HEK293 (cell line): ENCODE measurements around the gene ZHX3.

Source experiments
- CTCF ChIA-PET: fragments of 350-600 bp; formaldehyde crosslinking; extraction: SDS; loops from one replicate; lab custom pipeline; 2021; ENCODE audit warnings: antibody characterized with exemption; lab: Yijun Ruan, JAX
- POLR2A ChIA-PET: fragments of 300-600 bp; formaldehyde crosslinking; extraction: SDS; loops from one replicate; lab custom pipeline; 2020; ENCODE audit warnings: antibody characterized with exemption, inconsistent platforms; lab: Yijun Ruan, JAX
- H3K27ac ChIP-seq: fragments of 200-500 bp; sonication (Bioruptor generic); 2 replicates; pipeline ENCODE4 v1.5.1; 2014; ENCODE audit warnings: low read depth, low read length, control low read depth, inconsistent platforms; ENCODE audit errors: extremely low read depth
- H3K36me3 ChIP-seq, 2 experiments: fragments of 200-500 bp in 1 of 2; sonication (Bioruptor generic) in 1 of 2; 1 replicate in 1 of 2; 2 replicates in 1 of 2; pipeline ENCODE4 v1.5.1; 2014 to 2017; ENCODE audit warnings: inconsistent platforms in 2 of 2, low read length in 2 of 2; ENCODE audit not compliant: control insufficient read depth in 2 of 2, insufficient read depth in 1 of 2
- H3K4me1 ChIP-seq: fragments of 200-500 bp; sonication (Bioruptor generic); 2 replicates; pipeline ENCODE4 v1.5.1; 2014; ENCODE audit warnings: mild to moderate bottlenecking, low read length, inconsistent platforms; ENCODE audit not compliant: control insufficient read depth, insufficient read depth
- H3K4me3 ChIP-seq: 2 replicates; pipeline ENCODE4 v1.5.1; 2011; ENCODE audit warnings: low read depth, mild to moderate bottlenecking, control low read depth, low read length, moderate library complexity
- H3K9me3 ChIP-seq: fragments of 200-500 bp; sonication (Bioruptor generic); 2 replicates; pipeline ENCODE4 v1.5.1; 2014; ENCODE audit warnings: low read depth, low read length, inconsistent platforms; ENCODE audit not compliant: control insufficient read depth, insufficient read depth
- ATF2 ChIP-seq: fragments of 450-650 bp; formaldehyde crosslinking; IDR thresholded peaks from 2 replicates; pipeline ENCODE4 v1.5.1; 2016; ENCODE audit warnings: missing biosample characterization, missing genetic modification characterization, low read depth
- GLI2 ChIP-seq: fragments of 450-650 bp; formaldehyde crosslinking; IDR thresholded peaks from 2 replicates; pipeline ENCODE4; 2017; ENCODE audit warnings: missing biosample characterization, missing genetic modification characterization, low read depth, borderline replicate concordance
- IKZF3 ChIP-seq: fragments of 450-650 bp; IDR thresholded peaks from 2 replicates; pipeline ENCODE4 v1.5.0; 2018; ENCODE audit warnings: missing biosample characterization, mild to moderate bottlenecking, missing genetic modification characterization, moderate library complexity
- SALL2 ChIP-seq: fragments of 450-650 bp; formaldehyde crosslinking; IDR thresholded peaks from 2 replicates; pipeline ENCODE4 v1.5.0; 2017; ENCODE audit warnings: missing biosample characterization, mild to moderate bottlenecking, missing genetic modification characterization, borderline replicate concordance
- SP2 ChIP-seq: fragments of 450-650 bp; formaldehyde crosslinking; IDR thresholded peaks from 2 replicates; pipeline ENCODE4 v1.5.1; 2016; ENCODE audit warnings: missing biosample characterization, missing genetic modification characterization
- TRIM28 ChIP-seq: IDR thresholded peaks from 2 replicates; pipeline ENCODE4 v1.6.1; 2011; ENCODE audit warnings: low read length, control low read depth, borderline replicate concordance
- ZBTB1 ChIP-seq: fragments of 450-650 bp; formaldehyde crosslinking; IDR thresholded peaks from 2 replicates; pipeline ENCODE4 v1.5.1; 2016; ENCODE audit warnings: missing biosample characterization, missing genetic modification characterization
- ZFP3 ChIP-seq: fragments of 450-650 bp; formaldehyde crosslinking; IDR thresholded peaks from 2 replicates; pipeline ENCODE4 v1.5.1; 2016; ENCODE audit warnings: low read depth, missing biosample characterization, missing genetic modification characterization
- ZNF132 ChIP-seq: fragments of 450-650 bp; formaldehyde crosslinking; IDR thresholded peaks from 2 replicates; pipeline ENCODE4 v1.5.1; 2017; ENCODE audit warnings: missing biosample characterization, missing genetic modification characterization, borderline replicate concordance
- ZNF155 ChIP-seq: fragments of 450-650 bp; formaldehyde crosslinking; IDR thresholded peaks from 2 replicates; pipeline ENCODE4 v1.5.1; 2016; ENCODE audit warnings: missing biosample characterization, missing genetic modification characterization
- ZNF169 ChIP-seq: fragments of 450-650 bp; formaldehyde crosslinking; IDR thresholded peaks from 2 replicates; pipeline ENCODE4 v1.5.1; 2016; ENCODE audit warnings: missing biosample characterization, missing genetic modification characterization
- ZNF302 ChIP-seq: fragments of 450-650 bp; formaldehyde crosslinking; IDR thresholded peaks from 2 replicates; pipeline ENCODE4 v1.5.1; 2016; ENCODE audit warnings: missing biosample characterization, missing genetic modification characterization, low read depth
- ZNF510 ChIP-seq: fragments of 450-650 bp; formaldehyde crosslinking; IDR thresholded peaks from 2 replicates; pipeline ENCODE4 v1.5.1; 2018; ENCODE audit warnings: mild to moderate bottlenecking, missing genetic modification characterization, missing biosample characterization; ENCODE audit not compliant: insufficient replicate concordance
- ZNF621 ChIP-seq: fragments of 450-650 bp; formaldehyde crosslinking; IDR thresholded peaks from 2 replicates; pipeline ENCODE4 v1.5.1; 2017; ENCODE audit warnings: missing biosample characterization, missing genetic modification characterization
- ZNF777 ChIP-seq: fragments of 450-650 bp; formaldehyde crosslinking; IDR thresholded peaks from 2 replicates; pipeline ENCODE4 v1.5.1; 2017; ENCODE audit warnings: missing biosample characterization, missing genetic modification characterization, borderline replicate concordance
- ZNF785 ChIP-seq: fragments of 450-650 bp; formaldehyde crosslinking; IDR thresholded peaks from 2 replicates; pipeline ENCODE4 v1.5.1; 2016; ENCODE audit warnings: missing biosample characterization, missing genetic modification characterization
- ZXDB ChIP-seq: fragments of 450-650 bp; formaldehyde crosslinking; IDR thresholded peaks from 2 replicates; pipeline ENCODE4 v1.5.1; 2016; ENCODE audit warnings: missing biosample characterization, missing genetic modification characterization
- TF ChIP-seq, protein P1 (sequence below): fragments of 450-650 bp; formaldehyde crosslinking; IDR thresholded peaks from 2 replicates; pipeline ENCODE4 v1.5.1; 2016; ENCODE audit warnings: missing biosample characterization, missing genetic modification characterization
- TF ChIP-seq, protein P2 (sequence below): fragments of 450-650 bp; formaldehyde crosslinking; IDR thresholded peaks from 2 replicates; pipeline ENCODE4 v1.5.1; 2016; ENCODE audit warnings: missing biosample characterization, missing genetic modification characterization
- TF ChIP-seq, protein P3 (sequence below): fragments of 450-650 bp; formaldehyde crosslinking; IDR thresholded peaks from 2 replicates; pipeline ENCODE4; 2016; ENCODE audit warnings: missing biosample characterization, missing genetic modification characterization
- TF ChIP-seq, protein P4 (sequence below): fragments of 450-650 bp; formaldehyde crosslinking; IDR thresholded peaks from 2 replicates; pipeline ENCODE4 v1.5.1; 2017; ENCODE audit warnings: missing biosample characterization, missing genetic modification characterization
- TF ChIP-seq, protein P5 (sequence below): fragments of 450-650 bp; formaldehyde crosslinking; IDR thresholded peaks from 2 replicates; pipeline ENCODE4 v1.5.1; 2016; ENCODE audit warnings: missing biosample characterization, missing genetic modification characterization

Gene ZHX3

DNA sequence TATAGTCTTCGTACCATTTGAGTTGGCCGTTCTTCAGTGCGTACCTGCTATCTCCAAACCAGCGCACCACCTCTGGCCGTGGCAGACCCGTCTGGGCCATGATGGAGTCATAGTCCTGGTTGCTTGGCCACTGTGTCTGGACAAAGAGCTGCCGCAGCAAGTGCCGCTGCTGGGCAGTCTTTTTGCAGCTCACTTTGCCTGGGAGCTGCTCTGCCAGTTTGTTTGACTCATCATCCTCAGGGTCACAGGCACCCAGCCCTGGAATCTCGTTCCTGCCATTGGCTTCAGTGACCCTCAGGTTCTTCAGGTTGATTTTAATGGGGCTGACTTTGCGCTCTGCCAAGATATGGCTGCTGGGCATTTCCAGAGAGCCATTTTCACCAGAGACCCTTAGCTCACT lies 115.1 kb downstream of the ZHX3 start:
- CTCF ChIA-PET: interaction anchor here (0.6 to 1.8 kb wide), 4 partner anchors 23 to 262 kb away, joined by 3 to 4 read pairs (median 3); partner anchors contain the start of gene LPIN3
- POLR2A ChIA-PET: no interaction called here
- no peaks in the 10 kb centered on the region for H3K4me1 ChIP-seq
- H3K27ac ChIP-seq: no peak overlapping the region
- no peak overlapping the region for H3K4me3 ChIP-seq
- H3K9me3 ChIP-seq: no peaks in the 10 kb centered on the region
- TF ChIP-seq ZNF510: no peak
- TF ChIP-seq, protein P1, sequence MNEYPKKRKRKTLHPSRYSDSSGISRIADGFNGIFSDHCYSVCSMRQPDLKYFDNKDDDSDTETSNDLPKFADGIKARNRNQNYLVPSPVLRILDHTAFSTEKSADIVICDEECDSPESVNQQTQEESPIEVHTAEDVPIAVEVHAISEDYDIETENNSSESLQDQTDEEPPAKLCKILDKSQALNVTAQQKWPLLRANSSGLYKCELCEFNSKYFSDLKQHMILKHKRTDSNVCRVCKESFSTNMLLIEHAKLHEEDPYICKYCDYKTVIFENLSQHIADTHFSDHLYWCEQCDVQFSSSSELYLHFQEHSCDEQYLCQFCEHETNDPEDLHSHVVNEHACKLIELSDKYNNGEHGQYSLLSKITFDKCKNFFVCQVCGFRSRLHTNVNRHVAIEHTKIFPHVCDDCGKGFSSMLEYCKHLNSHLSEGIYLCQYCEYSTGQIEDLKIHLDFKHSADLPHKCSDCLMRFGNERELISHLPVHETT (tag by site-specific recombination): no peak
- TF ChIP-seq ZNF302 (tag by site-specific recombination): no peak
- TF ChIP-seq ZFP3: no peak
- TF ChIP-seq ZNF132 (tag by site-specific recombination): no peak
- TF ChIP-seq, all 188 proteins: peak for 0
- H3K36me3 ChIP-seq: peaks cover 0 to 15% of the 10 kb centered on the region in 2 experiments; a peak in 1 of 3 replicates

DNA sequence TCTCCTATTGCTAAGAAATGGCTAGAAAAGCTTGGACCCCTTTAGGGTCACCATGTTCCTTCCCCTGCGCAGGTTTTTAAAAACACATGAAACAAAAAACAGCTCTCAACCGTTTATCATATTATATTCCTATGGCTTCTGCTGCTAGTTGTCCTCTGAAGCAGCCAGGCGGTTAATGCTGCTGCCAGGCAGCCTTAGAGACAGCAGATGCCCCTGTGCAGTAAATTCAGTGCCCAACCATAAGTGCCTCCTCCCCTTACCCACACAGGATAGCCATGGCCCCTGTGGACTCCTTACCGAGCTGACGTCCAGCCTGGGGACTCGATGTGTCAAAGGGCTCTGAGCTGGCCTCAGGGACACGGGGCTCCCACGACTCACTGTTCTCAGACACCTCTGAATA lies 115.8 kb downstream of the ZHX3 start:
- H3K36me3 ChIP-seq: peaks cover 0 to 16% of the 10 kb centered on the region in 2 experiments; a peak in 1 of 3 replicates
- H3K27ac ChIP-seq: no peak overlapping the region
- CTCF ChIA-PET: interaction anchor here (0.8 to 1.8 kb wide), 3 partner anchors 24 to 139 kb away, joined by 3 to 4 read pairs (median 3); partner anchors contain the start of gene LPIN3
- no peaks in the 10 kb centered on the region for H3K9me3 ChIP-seq
- H3K4me1 ChIP-seq: no peaks in the 10 kb centered on the region
- POLR2A ChIA-PET: no interaction called here
- no peak for TF ChIP-seq ZNF155 (tag by site-specific recombination)
- no peak for TF ChIP-seq ZBTB1 (tag by site-specific recombination)
- TF ChIP-seq GLI2 (tag by site-specific recombination): no peak
- TF ChIP-seq, protein P2, sequence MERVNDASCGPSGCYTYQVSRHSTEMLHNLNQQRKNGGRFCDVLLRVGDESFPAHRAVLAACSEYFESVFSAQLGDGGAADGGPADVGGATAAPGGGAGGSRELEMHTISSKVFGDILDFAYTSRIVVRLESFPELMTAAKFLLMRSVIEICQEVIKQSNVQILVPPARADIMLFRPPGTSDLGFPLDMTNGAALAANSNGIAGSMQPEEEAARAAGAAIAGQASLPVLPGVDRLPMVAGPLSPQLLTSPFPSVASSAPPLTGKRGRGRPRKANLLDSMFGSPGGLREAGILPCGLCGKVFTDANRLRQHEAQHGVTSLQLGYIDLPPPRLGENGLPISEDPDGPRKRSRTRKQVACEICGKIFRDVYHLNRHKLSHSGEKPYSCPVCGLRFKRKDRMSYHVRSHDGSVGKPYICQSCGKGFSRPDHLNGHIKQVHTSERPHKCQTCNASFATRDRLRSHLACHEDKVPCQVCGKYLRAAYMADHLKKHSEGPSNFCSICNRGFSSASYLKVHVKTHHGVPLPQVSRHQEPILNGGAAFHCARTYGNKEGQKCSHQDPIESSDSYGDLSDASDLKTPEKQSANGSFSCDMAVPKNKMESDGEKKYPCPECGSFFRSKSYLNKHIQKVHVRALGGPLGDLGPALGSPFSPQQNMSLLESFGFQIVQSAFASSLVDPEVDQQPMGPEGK (tag by site-specific recombination): no peak
- TF ChIP-seq ZNF777 (tag by site-specific recombination): no peak
- TF ChIP-seq, protein P3, sequence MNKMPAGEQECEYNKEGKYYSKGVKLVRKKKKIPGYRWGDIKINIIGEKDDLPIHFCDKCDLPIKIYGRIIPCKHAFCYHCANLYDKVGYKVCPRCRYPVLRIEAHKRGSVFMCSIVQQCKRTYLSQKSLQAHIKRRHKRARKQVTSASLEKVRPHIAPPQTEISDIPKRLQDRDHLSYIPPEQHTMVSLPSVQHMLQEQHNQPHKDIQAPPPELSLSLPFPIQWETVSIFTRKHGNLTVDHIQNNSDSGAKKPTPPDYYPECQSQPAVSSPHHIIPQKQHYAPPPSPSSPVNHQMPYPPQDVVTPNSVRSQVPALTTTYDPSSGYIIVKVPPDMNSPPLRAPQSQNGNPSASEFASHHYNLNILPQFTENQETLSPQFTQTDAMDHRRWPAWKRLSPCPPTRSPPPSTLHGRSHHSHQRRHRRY (tag by site-specific recombination): no peak
- no peak for TF ChIP-seq ZXDB (tag by site-specific recombination)
- TF ChIP-seq ZNF169: no peak
- TF ChIP-seq SP2: no peak
- TF ChIP-seq ZNF510: no peak
- no peak for TF ChIP-seq ZNF621 (tag by site-specific recombination)
- no peak for TF ChIP-seq IKZF3 (tag by site-specific recombination)
- TF ChIP-seq ATF2 (tag by site-specific recombination): no peak
- TF ChIP-seq, protein P4, sequence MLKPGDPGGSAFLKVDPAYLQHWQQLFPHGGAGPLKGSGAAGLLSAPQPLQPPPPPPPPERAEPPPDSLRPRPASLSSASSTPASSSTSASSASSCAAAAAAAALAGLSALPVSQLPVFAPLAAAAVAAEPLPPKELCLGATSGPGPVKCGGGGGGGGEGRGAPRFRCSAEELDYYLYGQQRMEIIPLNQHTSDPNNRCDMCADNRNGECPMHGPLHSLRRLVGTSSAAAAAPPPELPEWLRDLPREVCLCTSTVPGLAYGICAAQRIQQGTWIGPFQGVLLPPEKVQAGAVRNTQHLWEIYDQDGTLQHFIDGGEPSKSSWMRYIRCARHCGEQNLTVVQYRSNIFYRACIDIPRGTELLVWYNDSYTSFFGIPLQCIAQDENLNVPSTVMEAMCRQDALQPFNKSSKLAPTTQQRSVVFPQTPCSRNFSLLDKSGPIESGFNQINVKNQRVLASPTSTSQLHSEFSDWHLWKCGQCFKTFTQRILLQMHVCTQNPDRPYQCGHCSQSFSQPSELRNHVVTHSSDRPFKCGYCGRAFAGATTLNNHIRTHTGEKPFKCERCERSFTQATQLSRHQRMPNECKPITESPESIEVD: no peak
- no peak for TF ChIP-seq TRIM28
- TF ChIP-seq, protein P5, sequence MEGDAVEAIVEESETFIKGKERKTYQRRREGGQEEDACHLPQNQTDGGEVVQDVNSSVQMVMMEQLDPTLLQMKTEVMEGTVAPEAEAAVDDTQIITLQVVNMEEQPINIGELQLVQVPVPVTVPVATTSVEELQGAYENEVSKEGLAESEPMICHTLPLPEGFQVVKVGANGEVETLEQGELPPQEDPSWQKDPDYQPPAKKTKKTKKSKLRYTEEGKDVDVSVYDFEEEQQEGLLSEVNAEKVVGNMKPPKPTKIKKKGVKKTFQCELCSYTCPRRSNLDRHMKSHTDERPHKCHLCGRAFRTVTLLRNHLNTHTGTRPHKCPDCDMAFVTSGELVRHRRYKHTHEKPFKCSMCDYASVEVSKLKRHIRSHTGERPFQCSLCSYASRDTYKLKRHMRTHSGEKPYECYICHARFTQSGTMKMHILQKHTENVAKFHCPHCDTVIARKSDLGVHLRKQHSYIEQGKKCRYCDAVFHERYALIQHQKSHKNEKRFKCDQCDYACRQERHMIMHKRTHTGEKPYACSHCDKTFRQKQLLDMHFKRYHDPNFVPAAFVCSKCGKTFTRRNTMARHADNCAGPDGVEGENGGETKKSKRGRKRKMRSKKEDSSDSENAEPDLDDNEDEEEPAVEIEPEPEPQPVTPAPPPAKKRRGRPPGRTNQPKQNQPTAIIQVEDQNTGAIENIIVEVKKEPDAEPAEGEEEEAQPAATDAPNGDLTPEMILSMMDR (tag by site-specific recombination): no peak
- TF ChIP-seq ZNF785 (tag by site-specific recombination): no peak
- no peak for TF ChIP-seq SALL2
- TF ChIP-seq, all 188 proteins: peak for 0
- no peak overlapping the region for H3K4me3 ChIP-seq
